SK-N-SH (cell line): ENCODE measurements around the gene DMAC1. TPM values are rescaled to one million over a fixed set of nuclear protein-coding genes. Genes with fewer than 3 reads are reported as not detected.

ENCODE experiments used
- CTCF ChIA-PET: fragments of 300-600, 350-600 bp; formaldehyde crosslinking; extraction: SDS; loops from one replicate; lab custom pipeline; 2021; lab: Yijun Ruan, JAX
- POLR2A ChIA-PET: fragments of 350-600 bp; sonication (Branson Sonifier 250); formaldehyde crosslinking; extraction: SDS; loops from one replicate; lab custom pipeline; 2020; ENCODE audit warnings: antibody characterized with exemption, inconsistent platforms; lab: Yijun Ruan, JAX
- DNase-seq: peaks from one replicate; pipeline ENCODE4 v3.0.0; 2012
- H2AFZ ChIP-seq: fragments of 200-600 bp; sonication (generic); 2 replicates; pipeline ENCODE4 v1.8.1; 2016; ENCODE audit warnings: antibody characterized with exemption, mild to moderate bottlenecking, low read depth
- H3F3A ChIP-seq: fragments of 200-600 bp; sonication (generic); replicated peaks from 2 replicates; pipeline ENCODE3; 2016; ENCODE audit warnings: antibody characterized with exemption, mild to moderate bottlenecking; ENCODE audit not compliant: insufficient read depth
- H3K27ac ChIP-seq, 2 experiments: fragments of 200-500 bp in 1 of 2; fragments of 200-600 bp in 1 of 2; sonication (Bioruptor generic) in 1 of 2; sonication (generic), shearing (Covaris generic) in 1 of 2; 2 replicates each; pipeline versions ENCODE4 v1.5.1 to v1.6.1; 2014 to 2016; ENCODE audit warnings: low read depth in 2 of 2, inconsistent platforms in 1 of 2, low read length in 1 of 2, mild to moderate bottlenecking in 1 of 2, mixed read lengths in 1 of 2
- H3K27me3 ChIP-seq: fragments of 200-600 bp; sonication (generic), shearing (Covaris generic); 2 replicates; pipeline ENCODE4 v1.6.1; 2016; ENCODE audit warnings: mixed run types; ENCODE audit not compliant: insufficient read depth
- H3K36me3 ChIP-seq, 2 experiments: fragments of 200-500 bp in 1 of 2; fragments of 200-600 bp in 1 of 2; sonication (Bioruptor generic) in 1 of 2; sonication (generic) in 1 of 2; replicated peaks in 1 of 2; 2 replicates each; pipeline versions ENCODE3 to v1.5.1; 2014 to 2016; ENCODE audit warnings: low read length in 1 of 2, mild to moderate bottlenecking in 1 of 2; ENCODE audit not compliant: insufficient read depth in 2 of 2, control insufficient read depth in 1 of 2
- H3K4me1 ChIP-seq, 2 experiments: fragments of 200-500 bp in 1 of 2; fragments of 200-600 bp in 1 of 2; sonication (Bioruptor generic) in 1 of 2; sonication (generic), shearing (Covaris generic) in 1 of 2; 2 replicates each; pipeline versions ENCODE4 v1.5.1 to v1.6.1; 2014 to 2016; ENCODE audit warnings: low read depth in 1 of 2, low read length in 1 of 2, mixed run types in 1 of 2; ENCODE audit not compliant: insufficient read depth in 2 of 2, control insufficient read depth in 1 of 2
- H3K4me2 ChIP-seq: fragments of 200-600 bp; sonication (generic), shearing (Covaris generic); 2 replicates; pipeline ENCODE4 v1.6.1; 2017; ENCODE audit warnings: mixed run types
- H3K4me3 ChIP-seq, 2 experiments: fragments of 200-500 bp in 1 of 2; fragments of 200-600 bp in 1 of 2; sonication (Bioruptor generic) in 1 of 2; sonication (generic), shearing (Covaris generic) in 1 of 2; 2 replicates each; pipeline versions ENCODE4 v1.5.1 to v1.8.1; 2014 to 2016; ENCODE audit warnings: low read depth in 2 of 2, inconsistent platforms in 1 of 2, low read length in 1 of 2, mild to moderate bottlenecking in 1 of 2, mixed read lengths in 1 of 2, moderate library complexity in 1 of 2
- H3K79me2 ChIP-seq: fragments of 200-600 bp; sonication (generic); 2 replicates; pipeline ENCODE4 v1.8.1; 2017; ENCODE audit warnings: mild to moderate bottlenecking; ENCODE audit not compliant: insufficient read depth
- H3K9ac ChIP-seq: fragments of 200-600 bp; sonication (generic); 2 replicates; pipeline ENCODE4 v1.6.1; 2017; ENCODE audit warnings: mixed run types
- H3K9me2 ChIP-seq: fragments of 200-600 bp; sonication (generic); 2 replicates; pipeline ENCODE4 v1.6.1; 2017; ENCODE audit warnings: mixed run types
- H3K9me3 ChIP-seq: fragments of 200-600 bp; sonication (generic); 2 replicates; pipeline ENCODE4 v1.6.1; 2017; ENCODE audit warnings: mixed run types, mild to moderate bottlenecking, moderate library complexity
- H4K20me1 ChIP-seq: fragments of 200-600 bp; sonication (generic); 2 replicates; pipeline ENCODE4 v1.6.1; 2017; ENCODE audit warnings: mild to moderate bottlenecking, mixed run types; ENCODE audit not compliant: insufficient read depth
- CHD2 ChIP-seq: fragments of 150-350 bp; IDR thresholded peaks from 2 replicates; pipeline ENCODE4 v1.6.1; 2018; ENCODE audit warnings: low read length; ENCODE audit not compliant: partially characterized antibody
- ELF1 ChIP-seq: IDR thresholded peaks from 2 replicates; pipeline ENCODE4 v1.4.0; 2012
- EP300 ChIP-seq, 2 experiments: IDR thresholded peaks; 2 replicates each; pipeline versions ENCODE4 v1.4.0 to v1.6.1; 2012; ENCODE audit warnings: borderline replicate concordance in 1 of 2, low read depth in 1 of 2, low read length in 1 of 2
- EZH2phosphoT487 ChIP-seq: fragments of 200-600 bp; sonication (generic); IDR thresholded peaks from 2 replicates; pipeline ENCODE4 v1.6.1; 2017; ENCODE audit warnings: low read depth, mixed run types, mild to moderate bottlenecking, antibody characterized with exemption, moderate library complexity, borderline replicate concordance
- FOXM1 ChIP-seq: IDR thresholded peaks from 2 replicates; pipeline ENCODE4 v1.4.0; 2012; ENCODE audit warnings: low read depth, mild to moderate bottlenecking
- GABPA ChIP-seq: IDR thresholded peaks from 2 replicates; pipeline ENCODE4 v1.4.0; 2012; ENCODE audit warnings: low read depth, mild to moderate bottlenecking
- GATA2 ChIP-seq: sonication (generic); formaldehyde crosslinking; IDR thresholded peaks from 2 replicates; pipeline ENCODE4 v1.5.0; 2020; ENCODE audit warnings: mild to moderate bottlenecking, missing genetic modification reagents
- JUND ChIP-seq: IDR thresholded peaks from 2 replicates; pipeline ENCODE4 v1.4.0; 2012
- MXI1 ChIP-seq: IDR thresholded peaks from 2 replicates; pipeline ENCODE4 v1.6.1; 2012; ENCODE audit warnings: mild to moderate bottlenecking, low read depth, low read length, improper control_type of control experiment
- NRF1 ChIP-seq: IDR thresholded peaks from 2 replicates; pipeline ENCODE4 v1.6.1; 2012; ENCODE audit warnings: low read depth, mild to moderate bottlenecking, low read length
- POLR2AphosphoS5 ChIP-seq: IDR thresholded peaks from 2 replicates; pipeline ENCODE4 v1.6.1; 2012; ENCODE audit warnings: low read depth, low read length
- RAD21 ChIP-seq: IDR thresholded peaks from 2 replicates; pipeline ENCODE4 v1.6.1; 2012; ENCODE audit warnings: mild to moderate bottlenecking, low read length
- RXRA ChIP-seq: IDR thresholded peaks from 2 replicates; pipeline ENCODE4 v1.4.0; 2012; ENCODE audit warnings: low read depth, mild to moderate bottlenecking, borderline replicate concordance
- SIN3A ChIP-seq: IDR thresholded peaks from 2 replicates; pipeline ENCODE4 v1.6.1; 2012; ENCODE audit warnings: low read depth, mild to moderate bottlenecking, low read length, moderate library complexity, borderline replicate concordance
- SMC3 ChIP-seq: IDR thresholded peaks from 2 replicates; pipeline ENCODE4 v1.6.1; 2012; ENCODE audit warnings: low read depth, low read length, improper control_type of control experiment
- TAF1 ChIP-seq: IDR thresholded peaks from 2 replicates; pipeline ENCODE4 v1.6.1; 2012; ENCODE audit warnings: low read depth, mild to moderate bottlenecking, low read length, moderate library complexity, borderline replicate concordance
- TCF12 ChIP-seq: IDR thresholded peaks from 2 replicates; pipeline ENCODE4 v1.4.0; 2012
- TEAD4 ChIP-seq: IDR thresholded peaks from 2 replicates; pipeline ENCODE4 v1.4.0; 2012; ENCODE audit warnings: mild to moderate bottlenecking, borderline replicate concordance; ENCODE audit not compliant: insufficient read depth
- YY1 ChIP-seq: IDR thresholded peaks from 2 replicates; pipeline ENCODE4 v1.4.0; 2012; ENCODE audit warnings: low read depth, mild to moderate bottlenecking
- WGBS: methylation state at CpG from one replicate; pipeline ENCODE4 v1.1.6; 2017; ENCODE audit warnings: low lambda C conversion rate; 5-methylcytosine and 5-hydroxymethylcytosine counted together
- polyA plus RNA-seq, 3 experiments: library from polyadenylated mRNA; depleted of rRNA; stranded (reverse); fragments of >200 nt; gene quantifications; 2 replicates each; pipeline ENCODE4 v1.2.3, GENCODE V29; 2012
- TF ChIP-seq, protein P1 (sequence below): IDR thresholded peaks from 2 replicates; pipeline ENCODE4 v1.4.0; 2012; ENCODE audit warnings: low read depth
- TF ChIP-seq, protein P2 (sequence below): fragments of 150-350 bp; IDR thresholded peaks from 2 replicates; pipeline ENCODE4 v1.6.1; 2017; ENCODE audit warnings: antibody characterized with exemption, low read length, low read depth, borderline replicate concordance
- TF ChIP-seq, protein P3 (sequence below): IDR thresholded peaks from 2 replicates; pipeline ENCODE4; 2012
- TF ChIP-seq, protein P4 (sequence below): fragments of 200-600 bp; sonication (generic); IDR thresholded peaks from 2 replicates; pipeline ENCODE4 v1.6.1; 2017; ENCODE audit warnings: antibody characterized with exemption, mild to moderate bottlenecking, moderate library complexity
- TF ChIP-seq, protein P5 (sequence below): fragments of 150-350 bp; IDR thresholded peaks from 2 replicates; pipeline ENCODE4 v1.6.1; 2016; ENCODE audit warnings: mild to moderate bottlenecking, low read depth, low read length

DMAC1 gene
- polyA plus RNA-seq, 1 of the 3 experiments (the other 2 are of a cell fraction), result 21.7 TPM

DNA sequence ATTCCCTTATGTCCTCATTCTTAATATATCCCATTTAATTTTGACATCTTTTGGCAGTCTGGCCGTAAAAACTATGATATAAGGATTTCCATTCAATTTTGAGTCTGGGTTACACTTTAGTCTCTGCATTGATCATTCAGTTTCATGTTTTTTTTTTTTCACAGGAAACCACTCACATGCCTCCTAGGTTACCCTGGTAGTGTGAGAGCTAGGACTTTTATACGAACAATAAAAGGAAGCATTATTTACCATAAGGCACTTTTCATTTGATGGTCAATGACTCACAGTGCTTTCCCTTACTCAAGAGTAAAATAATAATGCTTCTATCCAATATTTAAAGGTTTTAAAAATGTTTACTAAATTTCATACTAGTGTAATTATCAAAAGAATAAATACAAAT lies 16.4 kb upstream of the DMAC1 start:
- no peak for DNase-seq
- CTCF ChIA-PET, result no interaction called here
- whole genome bisulfite sequencing, result 66% methylated on average over 2 of the region's 2 CpGs
- Histone ChIP-seq H3K79me2 (no peaks in the 10 kb centered on the region), H3K9me2 (no peaks in the 10 kb centered on the region), H4K20me1 (no peaks in the 10 kb centered on the region), H3F3A (no peaks in the 10 kb centered on the region), H3K27ac (no peak overlapping the region), H3K4me3 (no peak overlapping the region), H3K27me3 (no peaks in the 10 kb centered on the region), H3K36me3 (no peaks in the 10 kb centered on the region), H3K4me2 (no peak overlapping the region), H3K4me1 (no peaks in the 10 kb centered on the region), H2AFZ (no peak overlapping the region), H3K9me3 (no peaks in the 10 kb centered on the region), H3K9ac (no peak overlapping the region)
- TF ChIP-seq NRF1 (no peak), EZH2phosphoT487 (no peak), RXRA (no peak), JUND (no peak), YY1 (no peak), GATA2 (no peak), TEAD4 (no peak), ELF1 (no peak), CHD2 (no peak), SMC3 (no peak)
- TF ChIP-seq, protein P1, sequence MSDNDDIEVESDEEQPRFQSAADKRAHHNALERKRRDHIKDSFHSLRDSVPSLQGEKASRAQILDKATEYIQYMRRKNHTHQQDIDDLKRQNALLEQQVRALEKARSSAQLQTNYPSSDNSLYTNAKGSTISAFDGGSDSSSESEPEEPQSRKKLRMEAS, result no peak
- TF ChIP-seq, protein P2, sequence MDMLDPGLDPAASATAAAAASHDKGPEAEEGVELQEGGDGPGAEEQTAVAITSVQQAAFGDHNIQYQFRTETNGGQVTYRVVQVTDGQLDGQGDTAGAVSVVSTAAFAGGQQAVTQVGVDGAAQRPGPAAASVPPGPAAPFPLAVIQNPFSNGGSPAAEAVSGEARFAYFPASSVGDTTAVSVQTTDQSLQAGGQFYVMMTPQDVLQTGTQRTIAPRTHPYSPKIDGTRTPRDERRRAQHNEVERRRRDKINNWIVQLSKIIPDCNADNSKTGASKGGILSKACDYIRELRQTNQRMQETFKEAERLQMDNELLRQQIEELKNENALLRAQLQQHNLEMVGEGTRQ, result no peak
- POLR2A ChIA-PET, result no interaction called here

DNA sequence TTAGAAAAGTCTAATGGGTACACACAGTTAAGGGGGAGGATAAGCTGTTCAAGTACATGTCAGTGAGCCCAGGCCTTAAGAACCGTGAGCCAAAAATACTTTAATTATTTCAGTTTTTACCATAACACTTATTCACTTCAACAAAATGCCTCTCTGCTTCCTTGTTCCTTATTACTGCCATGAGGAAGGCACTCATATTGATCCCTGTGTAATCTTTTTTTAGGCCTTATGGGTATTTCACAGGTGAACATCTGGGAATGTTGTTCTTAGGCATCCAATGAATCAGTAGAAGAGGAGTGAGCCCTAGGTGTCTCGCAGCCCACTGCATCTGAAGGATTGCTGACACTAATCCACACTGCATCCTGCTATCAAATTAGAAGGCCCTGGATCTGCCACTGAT lies 13.5 kb upstream of the DMAC1 start:
- H3K9me2 ChIP-seq, result no peaks in the 10 kb centered on the region
- H3K4me1 ChIP-seq, result no peaks in the 10 kb centered on the region
- no peaks in the 10 kb centered on the region for H3K79me2 ChIP-seq
- DNase-seq, result no peak
- no peak overlapping the region for H3K4me3 ChIP-seq
- no peak overlapping the region for H3K27ac ChIP-seq
- H3K9me3 ChIP-seq, result no peaks in the 10 kb centered on the region
- H2AFZ ChIP-seq, result no peak overlapping the region
- no peak overlapping the region for H3K9ac ChIP-seq
- H3F3A ChIP-seq, result no peaks in the 10 kb centered on the region
- POLR2A ChIA-PET, result no interaction called here
- TF ChIP-seq, protein P2, result no peak
- TF ChIP-seq TCF12 (no peak), EZH2phosphoT487 (no peak), YY1 (no peak), POLR2AphosphoS5 (no peak), MXI1 (no peak), FOXM1 (no peak), NRF1 (no peak), ELF1 (no peak), EP300 (IDR thresholded peaks at IDR 0.05; ENCODE audit: borderline replicate concordance in 1 of 2, low read depth in 1 of 2, low read length in 1 of 2) (no peak), TAF1 (no peak), RAD21 (no peak), SMC3 (no peak), SIN3A (no peak), GABPA (no peak)
- TF ChIP-seq, protein P3, sequence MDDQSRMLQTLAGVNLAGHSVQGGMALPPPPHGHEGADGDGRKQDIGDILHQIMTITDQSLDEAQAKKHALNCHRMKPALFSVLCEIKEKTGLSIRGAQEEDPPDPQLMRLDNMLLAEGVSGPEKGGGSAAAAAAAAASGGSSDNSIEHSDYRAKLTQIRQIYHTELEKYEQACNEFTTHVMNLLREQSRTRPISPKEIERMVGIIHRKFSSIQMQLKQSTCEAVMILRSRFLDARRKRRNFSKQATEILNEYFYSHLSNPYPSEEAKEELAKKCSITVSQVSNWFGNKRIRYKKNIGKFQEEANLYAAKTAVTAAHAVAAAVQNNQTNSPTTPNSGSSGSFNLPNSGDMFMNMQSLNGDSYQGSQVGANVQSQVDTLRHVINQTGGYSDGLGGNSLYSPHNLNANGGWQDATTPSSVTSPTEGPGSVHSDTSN, result no peak
- TF ChIP-seq, protein P4, sequence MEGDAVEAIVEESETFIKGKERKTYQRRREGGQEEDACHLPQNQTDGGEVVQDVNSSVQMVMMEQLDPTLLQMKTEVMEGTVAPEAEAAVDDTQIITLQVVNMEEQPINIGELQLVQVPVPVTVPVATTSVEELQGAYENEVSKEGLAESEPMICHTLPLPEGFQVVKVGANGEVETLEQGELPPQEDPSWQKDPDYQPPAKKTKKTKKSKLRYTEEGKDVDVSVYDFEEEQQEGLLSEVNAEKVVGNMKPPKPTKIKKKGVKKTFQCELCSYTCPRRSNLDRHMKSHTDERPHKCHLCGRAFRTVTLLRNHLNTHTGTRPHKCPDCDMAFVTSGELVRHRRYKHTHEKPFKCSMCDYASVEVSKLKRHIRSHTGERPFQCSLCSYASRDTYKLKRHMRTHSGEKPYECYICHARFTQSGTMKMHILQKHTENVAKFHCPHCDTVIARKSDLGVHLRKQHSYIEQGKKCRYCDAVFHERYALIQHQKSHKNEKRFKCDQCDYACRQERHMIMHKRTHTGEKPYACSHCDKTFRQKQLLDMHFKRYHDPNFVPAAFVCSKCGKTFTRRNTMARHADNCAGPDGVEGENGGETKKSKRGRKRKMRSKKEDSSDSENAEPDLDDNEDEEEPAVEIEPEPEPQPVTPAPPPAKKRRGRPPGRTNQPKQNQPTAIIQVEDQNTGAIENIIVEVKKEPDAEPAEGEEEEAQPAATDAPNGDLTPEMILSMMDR, result no peak
- TF ChIP-seq, protein P5, sequence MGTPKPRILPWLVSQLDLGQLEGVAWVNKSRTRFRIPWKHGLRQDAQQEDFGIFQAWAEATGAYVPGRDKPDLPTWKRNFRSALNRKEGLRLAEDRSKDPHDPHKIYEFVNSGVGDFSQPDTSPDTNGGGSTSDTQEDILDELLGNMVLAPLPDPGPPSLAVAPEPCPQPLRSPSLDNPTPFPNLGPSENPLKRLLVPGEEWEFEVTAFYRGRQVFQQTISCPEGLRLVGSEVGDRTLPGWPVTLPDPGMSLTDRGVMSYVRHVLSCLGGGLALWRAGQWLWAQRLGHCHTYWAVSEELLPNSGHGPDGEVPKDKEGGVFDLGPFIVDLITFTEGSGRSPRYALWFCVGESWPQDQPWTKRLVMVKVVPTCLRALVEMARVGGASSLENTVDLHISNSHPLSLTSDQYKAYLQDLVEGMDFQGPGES, result no peak
- TF ChIP-seq, protein P1, result no peak
- no peaks in the 10 kb centered on the region for H3K36me3 ChIP-seq
- 54% methylated on average over 2 of the region's 2 CpGs for WGBS
- H3K27me3 ChIP-seq, result no peaks in the 10 kb centered on the region
- H3K4me2 ChIP-seq, result no peak overlapping the region
- CTCF ChIA-PET, result no interaction called here
- no peaks in the 10 kb centered on the region for H4K20me1 ChIP-seq
